Endothelial cell (in vitro differentiated cells): ENCODE measurements around the gene RBM10. TPM values are rescaled to one million over a fixed set of nuclear protein-coding genes. Genes with fewer than 3 reads are reported as not detected.

ENCODE experiments used
- DNase-seq: peaks from one replicate; pipeline ENCODE4 v3.0.0; 2021; ENCODE audit warnings: low spot score
- H3K27ac Mint-ChIP-seq: one replicate; pipeline ENCODE4 v1.8.0; 2021; ENCODE audit warnings: mixed read lengths, inconsistent platforms; ENCODE audit not compliant: unreplicated experiment
- H3K27me3 Mint-ChIP-seq: one replicate; pipeline ENCODE4 v1.8.0; 2021; ENCODE audit warnings: mild to moderate bottlenecking, moderate library complexity, mixed read lengths, inconsistent platforms; ENCODE audit not compliant: unreplicated experiment
- H3K36me3 Mint-ChIP-seq: one replicate; pipeline ENCODE4 v1.8.0; 2021; ENCODE audit warnings: mild to moderate bottlenecking, low read depth, mixed read lengths, inconsistent platforms; ENCODE audit not compliant: unreplicated experiment
- H3K4me1 Mint-ChIP-seq: one replicate; pipeline ENCODE4 v1.8.0; 2021; ENCODE audit warnings: mild to moderate bottlenecking, mixed read lengths, inconsistent platforms; ENCODE audit not compliant: unreplicated experiment
- H3K4me3 Mint-ChIP-seq: one replicate; pipeline ENCODE4 v1.8.0; 2021; ENCODE audit warnings: mild to moderate bottlenecking, mixed read lengths, inconsistent platforms; ENCODE audit not compliant: unreplicated experiment
- H3K9me3 Mint-ChIP-seq: one replicate; pipeline ENCODE4 v1.8.0; 2021; ENCODE audit warnings: mixed read lengths, inconsistent platforms; ENCODE audit not compliant: unreplicated experiment
- total RNA-seq: library from RNA; stranded (reverse); fragmentation: NEBNext Ultra II Directional; extraction: Animal tissue kit (Norgen Biotek cat#: 25700); gene quantifications from one replicate; pipeline ENCODE4 v1.2.1, GENCODE V29; 2021; ENCODE audit not compliant: unreplicated experiment
- TF ChIP-seq, protein P1 (sequence below): fragments of 200-600 bp; sonication (generic); IDR thresholded peaks from one replicate; pipeline ENCODE4 v1.5.0; 2021; ENCODE audit warnings: antibody characterized with exemption; ENCODE audit not compliant: unreplicated experiment

RBM10 gene
- total RNA-seq, 1 donor from 2014 or later, result 42.1 TPM

DNA sequence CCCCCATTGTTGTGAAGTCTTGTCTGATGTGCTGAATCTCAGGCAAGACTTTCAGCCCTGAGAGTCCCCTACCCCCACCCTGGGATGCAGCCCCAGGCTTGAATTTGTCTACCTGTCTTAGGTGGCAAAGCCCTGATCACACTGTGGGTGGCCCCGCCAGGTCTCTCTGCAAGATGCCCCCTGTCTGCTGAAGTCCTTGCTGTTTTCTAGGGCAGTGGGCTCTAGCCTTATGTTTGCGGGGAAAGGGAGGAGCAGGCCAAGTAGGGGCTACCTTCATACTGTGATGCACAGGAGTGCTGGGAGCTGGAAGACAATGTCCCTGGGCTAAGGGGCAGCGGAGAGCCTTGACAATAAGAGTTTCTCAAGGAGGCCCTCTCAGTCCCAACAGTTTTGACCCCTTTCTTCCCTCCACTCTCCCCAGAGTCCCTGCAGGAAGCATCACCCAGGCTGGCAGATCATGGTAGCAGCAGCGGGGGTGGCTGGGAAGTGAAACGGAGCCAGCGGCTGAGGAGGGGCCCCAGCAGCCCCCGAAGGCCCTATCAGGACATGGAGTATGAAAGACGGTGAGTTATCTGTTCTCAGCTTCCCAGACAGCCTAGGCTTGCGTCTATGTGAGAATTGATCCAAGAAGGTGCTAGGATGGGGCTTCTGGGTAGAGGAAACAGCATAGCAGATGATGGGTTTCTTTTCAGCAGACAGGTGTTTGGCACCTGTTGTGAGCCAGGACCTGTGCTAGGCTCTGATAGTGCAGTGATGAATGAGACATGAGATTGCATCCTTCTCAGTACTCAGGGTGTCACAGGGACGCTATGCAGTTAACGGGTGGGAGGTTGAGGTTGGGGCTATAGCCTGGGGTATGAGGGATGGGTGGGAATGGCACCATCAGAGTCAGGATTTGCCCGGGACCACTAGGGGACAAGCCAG lies 2.2 kb downstream of the RBM10 start:
- no peak for DNase-seq
- TF ChIP-seq, protein P1, sequence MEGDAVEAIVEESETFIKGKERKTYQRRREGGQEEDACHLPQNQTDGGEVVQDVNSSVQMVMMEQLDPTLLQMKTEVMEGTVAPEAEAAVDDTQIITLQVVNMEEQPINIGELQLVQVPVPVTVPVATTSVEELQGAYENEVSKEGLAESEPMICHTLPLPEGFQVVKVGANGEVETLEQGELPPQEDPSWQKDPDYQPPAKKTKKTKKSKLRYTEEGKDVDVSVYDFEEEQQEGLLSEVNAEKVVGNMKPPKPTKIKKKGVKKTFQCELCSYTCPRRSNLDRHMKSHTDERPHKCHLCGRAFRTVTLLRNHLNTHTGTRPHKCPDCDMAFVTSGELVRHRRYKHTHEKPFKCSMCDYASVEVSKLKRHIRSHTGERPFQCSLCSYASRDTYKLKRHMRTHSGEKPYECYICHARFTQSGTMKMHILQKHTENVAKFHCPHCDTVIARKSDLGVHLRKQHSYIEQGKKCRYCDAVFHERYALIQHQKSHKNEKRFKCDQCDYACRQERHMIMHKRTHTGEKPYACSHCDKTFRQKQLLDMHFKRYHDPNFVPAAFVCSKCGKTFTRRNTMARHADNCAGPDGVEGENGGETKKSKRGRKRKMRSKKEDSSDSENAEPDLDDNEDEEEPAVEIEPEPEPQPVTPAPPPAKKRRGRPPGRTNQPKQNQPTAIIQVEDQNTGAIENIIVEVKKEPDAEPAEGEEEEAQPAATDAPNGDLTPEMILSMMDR, result no peak
- peaks cover 7% of the 10 kb centered on the region for H3K27me3 Mint-ChIP-seq
- no peaks in the 10 kb centered on the region for H3K36me3 Mint-ChIP-seq
- H3K27ac Mint-ChIP-seq, result no peak overlapping the region
- no peak overlapping the region for H3K4me3 Mint-ChIP-seq
- H3K4me1 Mint-ChIP-seq, result peaks cover 10% of the 10 kb centered on the region
- H3K9me3 Mint-ChIP-seq, result no peaks in the 10 kb centered on the region

DNA sequence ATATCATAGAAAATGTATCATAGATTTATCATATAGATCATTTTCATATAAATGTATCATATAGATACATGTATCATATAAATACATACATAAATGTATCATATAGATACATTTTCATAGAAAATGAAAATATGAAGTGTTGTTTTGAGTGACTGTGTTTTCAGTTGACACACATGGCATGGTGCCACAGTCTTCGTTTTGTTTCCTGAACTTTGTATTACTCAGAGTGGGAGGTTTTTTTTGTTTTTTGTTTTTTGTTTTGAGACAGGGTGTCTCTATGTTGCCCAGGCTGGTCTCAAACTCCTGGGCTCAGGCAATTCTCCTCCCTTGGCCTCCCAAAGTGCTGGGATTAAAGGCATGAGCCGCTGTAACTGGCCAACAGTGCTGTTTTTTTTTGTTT lies 3.9 kb downstream of the RBM10 start:
- H3K4me3 Mint-ChIP-seq, result no peak overlapping the region
- no peak for DNase-seq
- H3K9me3 Mint-ChIP-seq, result no peaks in the 10 kb centered on the region
- peaks cover 10% of the 10 kb centered on the region for H3K4me1 Mint-ChIP-seq
- H3K27me3 Mint-ChIP-seq, result peaks cover 7% of the 10 kb centered on the region
- no peak overlapping the region for H3K27ac Mint-ChIP-seq
- TF ChIP-seq, protein P1, result no peak
- H3K36me3 Mint-ChIP-seq, result no peaks in the 10 kb centered on the region

DNA sequence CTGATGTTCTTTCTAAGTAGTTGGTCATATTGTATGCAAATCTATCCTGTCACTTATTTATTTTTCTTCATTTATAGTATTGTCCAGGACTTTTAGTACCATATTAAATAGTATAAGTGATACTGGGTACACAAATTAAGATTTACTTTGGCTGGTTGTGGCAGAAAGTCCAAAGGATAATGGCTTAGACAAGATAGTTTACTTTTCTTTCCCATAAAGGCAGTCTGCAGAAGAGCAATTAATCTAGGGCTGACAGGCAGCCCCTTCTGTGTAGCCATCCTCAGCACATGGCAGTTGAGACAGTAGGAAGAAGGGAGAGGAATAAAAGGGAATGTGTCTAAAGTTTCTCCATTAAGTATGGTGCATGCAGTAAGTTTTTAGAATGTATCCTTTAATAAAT lies 6.4 kb downstream of the RBM10 start:
- Mint-ChIP-seq H3K4me3 (no peak overlapping the region), H3K27me3 (no peaks in the 10 kb centered on the region), H3K27ac (no peak overlapping the region), H3K36me3 (no peaks in the 10 kb centered on the region), H3K9me3 (no peaks in the 10 kb centered on the region), H3K4me1 (peaks cover 3% of the 10 kb centered on the region)
- TF ChIP-seq, protein P1, result no peak
- no peak for DNase-seq

DNA sequence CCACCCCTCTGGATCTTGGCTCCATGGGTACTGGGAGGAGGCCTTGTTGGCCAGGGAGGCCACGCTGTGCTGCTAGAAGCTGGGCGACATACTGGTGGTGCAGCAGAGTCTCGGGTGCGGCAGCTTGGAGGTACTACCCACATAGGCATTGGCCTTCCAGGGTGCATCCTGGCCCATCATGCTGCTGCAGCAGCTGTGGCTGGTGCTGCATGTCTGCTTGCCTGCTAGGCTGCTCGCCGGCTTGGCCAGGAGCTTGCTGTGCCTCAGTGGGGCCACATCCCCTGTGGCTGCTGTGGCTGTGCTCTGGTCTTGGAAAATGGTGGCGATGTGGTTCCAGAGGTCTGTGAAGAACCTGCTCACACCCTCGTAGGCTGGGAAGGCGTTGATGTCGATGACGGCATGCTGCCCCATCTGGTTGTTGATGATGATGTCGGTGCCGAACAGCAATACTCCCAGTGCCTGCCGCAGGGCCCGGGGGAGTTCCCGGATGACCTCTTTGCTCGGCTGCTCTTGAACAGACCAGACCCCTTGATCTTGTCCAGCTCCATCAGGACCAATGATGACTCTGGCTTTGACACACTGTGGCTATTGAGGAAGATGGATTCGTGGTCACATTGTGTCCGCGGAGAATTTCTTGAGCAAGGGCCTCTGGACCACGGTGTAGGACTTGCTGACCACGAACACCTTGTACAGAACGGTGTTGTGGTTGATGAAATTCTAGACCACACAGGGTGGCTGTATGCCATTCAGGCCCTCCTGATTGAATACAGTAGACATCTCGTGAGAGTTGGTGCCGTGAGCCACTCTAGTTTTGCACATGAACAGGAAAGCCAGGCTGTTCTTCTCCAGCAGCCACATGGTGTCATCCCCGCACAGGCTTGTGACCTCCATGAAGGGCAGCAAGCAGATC lies 11.8 kb downstream of the RBM10 start:
- TF ChIP-seq, protein P1, result no peak
- H3K4me3 Mint-ChIP-seq, result no peak overlapping the region
- H3K27me3 Mint-ChIP-seq, result no peaks in the 10 kb centered on the region
- H3K9me3 Mint-ChIP-seq, result no peaks in the 10 kb centered on the region
- no peaks in the 10 kb centered on the region for H3K36me3 Mint-ChIP-seq
- H3K4me1 Mint-ChIP-seq, result no peaks in the 10 kb centered on the region
- no peak overlapping the region for H3K27ac Mint-ChIP-seq
- no peak for DNase-seq
